Trophoblast cell (in vitro differentiated cells and primary cell): ENCODE measurements around the gene SCAF4. TPM values are rescaled to one million over a fixed set of nuclear protein-coding genes. Genes with fewer than 3 reads are reported as not detected.

ENCODE experiments used
- DNase-seq, 2 donors: peaks; one replicate each; pipeline ENCODE4 v3.0.0-alpha.2; 2016
- H2AFZ ChIP-seq: 2 replicates; pipeline ENCODE4 v1.6.1; 2013; ENCODE audit warnings: low read length, moderate library complexity, mild to moderate bottlenecking; ENCODE audit not compliant: insufficient read depth, poor library complexity
- H2AK5ac ChIP-seq: 2 replicates; pipeline ENCODE4 v1.6.1; 2013; ENCODE audit warnings: mild to moderate bottlenecking, low read length
- H2BK120ac ChIP-seq: 2 replicates; pipeline ENCODE4 v1.6.1; 2013; ENCODE audit warnings: low read length, mild to moderate bottlenecking, moderate library complexity; ENCODE audit not compliant: insufficient read depth, poor library complexity
- H2BK12ac ChIP-seq: 2 replicates; pipeline ENCODE4 v1.6.1; 2013; ENCODE audit warnings: mild to moderate bottlenecking, low read length, moderate library complexity
- H2BK5ac ChIP-seq: 2 replicates; pipeline ENCODE4 v1.6.1; 2013; ENCODE audit warnings: low read length, low read depth, moderate library complexity, mild to moderate bottlenecking; ENCODE audit not compliant: poor library complexity
- H3K14ac ChIP-seq: 2 replicates; pipeline ENCODE4 v1.6.1; 2013; ENCODE audit warnings: mild to moderate bottlenecking, low read length
- H3K18ac ChIP-seq: 2 replicates; pipeline ENCODE4 v1.6.1; 2013; ENCODE audit warnings: mild to moderate bottlenecking, low read length
- H3K23ac ChIP-seq: 2 replicates; pipeline ENCODE4 v1.6.1; 2013; ENCODE audit warnings: low read length
- H3K27ac ChIP-seq: 2 replicates; pipeline ENCODE4 v1.5.1; 2013; ENCODE audit warnings: low read depth, mild to moderate bottlenecking, inconsistent platforms, low read length, moderate library complexity
- H3K27me3 ChIP-seq: 2 replicates; pipeline ENCODE4 v1.6.1; 2013; ENCODE audit warnings: inconsistent platforms, mild to moderate bottlenecking, low read length, moderate library complexity; ENCODE audit not compliant: insufficient read depth
- H3K36me3 ChIP-seq, 2 experiments: 1 replicate in 1 of 2; 2 replicates in 1 of 2; pipeline ENCODE4 v1.6.1; 2013; ENCODE audit warnings: low read length in 2 of 2, mild to moderate bottlenecking in 2 of 2, moderate library complexity in 1 of 2; ENCODE audit not compliant: insufficient read depth in 2 of 2, control insufficient read depth in 1 of 2
- H3K4ac ChIP-seq: 2 replicates; pipeline ENCODE4 v1.6.1; 2013; ENCODE audit warnings: low read depth, mild to moderate bottlenecking, low read length, moderate library complexity
- H3K4me1 ChIP-seq, 2 experiments: 1 replicate in 1 of 2; 2 replicates in 1 of 2; pipeline ENCODE4 v1.6.1; 2013; ENCODE audit warnings: low read length in 2 of 2, mild to moderate bottlenecking in 2 of 2, moderate library complexity in 1 of 2; ENCODE audit not compliant: insufficient read depth in 2 of 2, control insufficient read depth in 1 of 2
- H3K4me2 ChIP-seq: 2 replicates; pipeline ENCODE4 v1.6.1; 2013; ENCODE audit warnings: inconsistent platforms, mild to moderate bottlenecking, low read length, moderate library complexity
- H3K4me3 ChIP-seq: 2 replicates; pipeline ENCODE4 v1.5.1; 2013; ENCODE audit warnings: mild to moderate bottlenecking, low read depth, low read length, inconsistent platforms
- H3K79me1 ChIP-seq: one replicate; pipeline ENCODE4 v1.6.1; 2013; ENCODE audit warnings: low read length
- H3K79me2 ChIP-seq: 2 replicates; pipeline ENCODE4 v1.6.1; 2013; ENCODE audit warnings: low read length, mild to moderate bottlenecking; ENCODE audit not compliant: control insufficient read depth, insufficient read depth, poor library complexity
- H3K9ac ChIP-seq: 2 replicates; pipeline ENCODE4 v1.6.1; 2013; ENCODE audit warnings: mild to moderate bottlenecking, low read length
- H3K9me3 ChIP-seq: 2 replicates; pipeline ENCODE4 v1.6.1; 2013; ENCODE audit warnings: low read depth, mild to moderate bottlenecking, control low read depth, inconsistent platforms, low read length; ENCODE audit not compliant: insufficient read depth
- H4K12ac ChIP-seq: 2 replicates; pipeline ENCODE4 v1.6.1; 2013; ENCODE audit warnings: low read depth, mild to moderate bottlenecking, low read length, moderate library complexity
- H4K8ac ChIP-seq: 2 replicates; pipeline ENCODE4 v1.6.1; 2013; ENCODE audit warnings: low read depth, mild to moderate bottlenecking, low read length, moderate library complexity
- H4K91ac ChIP-seq: one replicate; pipeline ENCODE4 v1.6.1; 2013; ENCODE audit warnings: low read depth, mild to moderate bottlenecking, low read length, moderate library complexity
- WGBS: extraction: QIAGEN DNeasy Blood & Tissue Kit; methylation state at CpG from one replicate; pipeline ENCODE4 v1.1.7; 2013; ENCODE audit warnings: missing lambda C conversion rate; ENCODE audit not compliant: insufficient read length, insufficient coverage; ENCODE audit errors: extremely low coverage; 5-methylcytosine and 5-hydroxymethylcytosine counted together
- polyA plus RNA-seq: library from polyadenylated mRNA; stranded (reverse); fragments of 200-250 nt; gene quantifications from 2 replicates; pipeline ENCODE4 v1.2.3, GENCODE V29; 2013

The SCAF4 gene
- 27.5 and 27.9 TPM in 2 replicates for polyA plus RNA-seq

GRCh38 chr21:31731857-31732596 is at the start of gene SCAF4:
Gene SCAF4 (minus strand): TSS chr21:31732118. CDS start chr21:31731692, 426 bp downstream.
- no peak within 1 kb of the TSS for H3K23ac ChIP-seq

GRCh38 chr21:31780944-31781343 is 49.0 kb upstream of the SCAF4 start:
- no CpG with 5 or more reads among the region's 4 CpGs for WGBS
- Histone ChIP-seq H3K23ac (no peak overlapping the region), H2BK120ac (no peak overlapping the region)

More at GRCh38 chr21:31731857-31732596, at the start of gene SCAF4:
- Histone ChIP-seq H2BK5ac (peak within 1 kb of the TSS; percentile 93), H3K27me3 (no peaks in the 10 kb centered on the region), H3K4me2 (peak within 1 kb of the TSS; percentile 83), H3K4me1 (peaks cover 0 to 8% of the 10 kb centered on the region in 2 experiments), H3K79me1 (peaks cover 10% of the 10 kb centered on the region), H4K8ac (peak within 1 kb of the TSS; percentile 99), H3K9me3 (no peaks in the 10 kb centered on the region), H3K18ac (peak within 1 kb of the TSS; percentile 96), H3K4me3 (peak within 1 kb of the TSS; percentile 98), H2BK120ac (peak within 1 kb of the TSS; percentile 96), H3K4ac (peak within 1 kb of the TSS; percentile 91), H3K79me2 (peaks cover 21% of the 10 kb centered on the region), H2AFZ (peak within 1 kb of the TSS; percentile 81), H3K14ac (peak within 1 kb of the TSS; percentile 96), H3K36me3 (no peaks in the 10 kb centered on the region), H4K12ac (peak within 1 kb of the TSS; percentile 99), H2BK12ac (no peak within 1 kb of the TSS), H3K27ac (peak within 1 kb of the TSS; percentile 96), H3K9ac (peak within 1 kb of the TSS; percentile 98), H2AK5ac (peak within 1 kb of the TSS; percentile 82), H4K91ac (peak within 1 kb of the TSS; percentile 93)
- DNase-seq: peak; percentile 91 to 92
- WGBS: no CpG with 5 or more reads among the region's 98 CpGs

GRCh38 chr21:31778546-31778945 is 46.6 kb upstream of the SCAF4 start:
- Histone ChIP-seq H3K79me1 (no peaks in the 10 kb centered on the region), H3K4me1 (no peaks in the 10 kb centered on the region), H4K8ac (no peak overlapping the region), H2BK5ac (no peak overlapping the region), H2BK12ac (no peak overlapping the region), H4K12ac (no peak overlapping the region), H3K4me3 (no peak overlapping the region), H3K36me3 (no peaks in the 10 kb centered on the region), H3K23ac (no peak overlapping the region), H2AFZ (no peak overlapping the region), H4K91ac (no peak overlapping the region), H3K14ac (no peak overlapping the region), H2AK5ac (no peak overlapping the region), H3K4ac (no peak overlapping the region), H3K79me2 (no peaks in the 10 kb centered on the region), H3K27me3 (no peaks in the 10 kb centered on the region), H3K4me2 (no peak overlapping the region), H2BK120ac (no peak overlapping the region), H3K9ac (no peak overlapping the region), H3K18ac (no peak overlapping the region), H3K27ac (no peak overlapping the region), H3K9me3 (no peaks in the 10 kb centered on the region)
- WGBS: no CpG with 5 or more reads among the region's 5 CpGs
- no peak for DNase-seq

More at GRCh38 chr21:31780944-31781343, 49.0 kb upstream of the SCAF4 start:
- Histone ChIP-seq H3K9me3 (peaks cover 2% of the 10 kb centered on the region), H3K14ac (no peak overlapping the region), H3K4me2 (no peak overlapping the region), H4K12ac (no peak overlapping the region), H3K18ac (no peak overlapping the region), H2AFZ (no peak overlapping the region), H2AK5ac (no peak overlapping the region), H3K4me1 (no peaks in the 10 kb centered on the region), H3K79me1 (no peaks in the 10 kb centered on the region), H3K9ac (no peak overlapping the region), H2BK12ac (no peak overlapping the region), H4K8ac (no peak overlapping the region), H3K36me3 (no peaks in the 10 kb centered on the region), H3K27ac (no peak overlapping the region), H3K4ac (no peak overlapping the region), H3K4me3 (no peak overlapping the region), H3K27me3 (no peaks in the 10 kb centered on the region), H2BK5ac (no peak overlapping the region), H3K79me2 (no peaks in the 10 kb centered on the region), H4K91ac (no peak overlapping the region)
- peak; percentile 40 to 83 for DNase-seq

- Histone ChIP-seq H3K9ac (no peak overlapping the region), H3K4me1 (no peaks in the 10 kb centered on the region), H3K79me1 (no peaks in the 10 kb centered on the region), H4K12ac (no peak overlapping the region), H3K9me3 (no peaks in the 10 kb centered on the region), H3K14ac (no peak overlapping the region), H3K4ac (no peak overlapping the region), H4K8ac (no peak overlapping the region), H3K27me3 (no peaks in the 10 kb centered on the region), H2BK12ac (no peak overlapping the region), H3K27ac (no peak overlapping the region), H4K91ac (no peak overlapping the region), H3K18ac (no peak overlapping the region), H2AK5ac (no peak overlapping the region), H2AFZ (no peak overlapping the region), H3K23ac (no peak overlapping the region), H3K4me3 (no peak overlapping the region), H3K36me3 (no peaks in the 10 kb centered on the region), H3K79me2 (no peaks in the 10 kb centered on the region), H2BK120ac (no peak overlapping the region), H3K4me2 (no peak overlapping the region), H2BK5ac (no peak overlapping the region)
- WGBS: no CpG with 5 or more reads among the region's 5 CpGs
- DNase-seq: no peak
Observed at GRCh38 chr21:31777857-31778256, 45.9 kb upstream of the SCAF4 start.
